Endothelial cell of hepatic sinusoid (primary cell): ENCODE measurements around the gene CACNA1C.

ENCODE experiments used
- in situ Hi-C: cut with HindIII; loops from 2 replicates; pipeline ENCODE4 v1.10.0; 2017; ENCODE audit warnings: low sequenced_read_pairs

The CACNA1C gene

DNA sequence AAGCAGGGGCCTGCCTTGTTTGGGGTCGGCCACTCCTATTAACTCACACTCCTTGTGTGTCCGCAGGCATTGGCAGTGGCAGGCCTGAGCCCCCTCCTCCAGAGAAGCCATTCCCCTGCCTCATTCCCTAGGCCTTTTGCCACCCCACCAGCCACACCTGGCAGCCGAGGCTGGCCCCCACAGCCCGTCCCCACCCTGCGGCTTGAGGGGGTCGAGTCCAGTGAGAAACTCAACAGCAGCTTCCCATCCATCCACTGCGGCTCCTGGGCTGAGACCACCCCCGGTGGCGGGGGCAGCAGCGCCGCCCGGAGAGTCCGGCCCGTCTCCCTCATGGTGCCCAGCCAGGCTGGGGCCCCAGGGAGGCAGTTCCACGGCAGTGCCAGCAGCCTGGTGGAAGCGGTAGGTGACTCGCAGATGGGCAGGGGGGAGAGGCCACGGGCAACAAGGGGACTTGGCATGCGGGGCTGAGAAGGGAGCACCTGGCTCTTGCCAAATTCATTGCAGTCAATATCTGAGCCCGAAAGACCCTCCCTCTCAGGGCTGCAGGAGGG lies 635.7 kb downstream of the CACNA1C start:
- in situ Hi-C loops = no loop called here

DNA sequence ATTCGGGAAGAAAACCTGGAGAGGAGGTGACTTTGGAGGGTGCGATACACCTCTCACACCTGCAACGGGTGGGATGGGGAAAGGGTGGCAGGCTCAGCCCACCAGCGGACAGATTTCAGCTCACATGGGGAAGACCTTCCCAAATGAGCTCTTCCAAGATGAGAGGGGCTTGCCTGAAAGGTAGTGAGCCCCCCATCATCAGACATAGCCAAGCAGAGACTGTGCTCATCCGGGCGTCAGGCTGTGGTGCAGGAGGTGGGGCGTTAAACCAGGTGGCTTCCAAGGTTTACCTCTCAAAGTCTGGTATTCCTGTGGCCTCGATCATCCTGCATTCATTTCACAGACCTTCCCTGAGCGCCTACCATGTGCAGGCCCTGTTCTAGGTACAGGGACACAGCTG lies 636.6 kb downstream of the CACNA1C start:
- in situ Hi-C loops = no loop called here

GRCh38 chr12:2689879-2690278 lies 637.1 kb downstream of the CACNA1C start:
- in situ Hi-C loops = loop anchor here (5.0 kb wide), 1 partner anchor 88 kb away; no protein-coding TSS in a partner anchor

GRCh38 chr12:2690348-2691005 lies 637.7 kb downstream of the CACNA1C start:
- in situ Hi-C loops = loop anchor here (5.0 kb wide), 1 partner anchor 88 kb away; no protein-coding TSS in a partner anchor

DNA sequence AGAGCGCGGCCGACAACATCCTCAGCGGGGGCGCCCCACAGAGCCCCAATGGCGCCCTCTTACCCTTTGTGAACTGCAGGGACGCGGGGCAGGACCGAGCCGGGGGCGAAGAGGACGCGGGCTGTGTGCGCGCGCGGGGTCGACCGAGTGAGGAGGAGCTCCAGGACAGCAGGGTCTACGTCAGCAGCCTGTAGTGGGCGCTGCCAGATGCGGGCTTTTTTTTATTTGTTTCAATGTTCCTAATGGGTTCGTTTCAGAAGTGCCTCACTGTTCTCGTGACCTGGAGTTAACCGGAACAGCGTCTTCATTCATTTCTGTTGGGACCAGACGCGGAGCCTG lies 638.2 kb downstream of the CACNA1C start:
- in situ Hi-C loops = loop anchor here (5.0 kb wide), 1 partner anchor 89 kb away; no protein-coding TSS in a partner anchor

- in situ Hi-C loops = loop anchor here (5.0 kb wide), 1 partner anchor 89 kb away; no protein-coding TSS in a partner anchor
Observed at GRCh38 chr12:2691345-2692071, 638.7 kb downstream of the CACNA1C start.

GRCh38 chr12:2692080-2692479 lies 639.3 kb downstream of the CACNA1C start:
- in situ Hi-C loops = loop anchor here (5.0 kb wide), 1 partner anchor 90 kb away; no protein-coding TSS in a partner anchor

GRCh38 chr12:2693244-2693860 lies 640.6 kb downstream of the CACNA1C start:
- in situ Hi-C loops = loop anchor here (5.0 kb wide), 1 partner anchor 91 kb away; no protein-coding TSS in a partner anchor

DNA sequence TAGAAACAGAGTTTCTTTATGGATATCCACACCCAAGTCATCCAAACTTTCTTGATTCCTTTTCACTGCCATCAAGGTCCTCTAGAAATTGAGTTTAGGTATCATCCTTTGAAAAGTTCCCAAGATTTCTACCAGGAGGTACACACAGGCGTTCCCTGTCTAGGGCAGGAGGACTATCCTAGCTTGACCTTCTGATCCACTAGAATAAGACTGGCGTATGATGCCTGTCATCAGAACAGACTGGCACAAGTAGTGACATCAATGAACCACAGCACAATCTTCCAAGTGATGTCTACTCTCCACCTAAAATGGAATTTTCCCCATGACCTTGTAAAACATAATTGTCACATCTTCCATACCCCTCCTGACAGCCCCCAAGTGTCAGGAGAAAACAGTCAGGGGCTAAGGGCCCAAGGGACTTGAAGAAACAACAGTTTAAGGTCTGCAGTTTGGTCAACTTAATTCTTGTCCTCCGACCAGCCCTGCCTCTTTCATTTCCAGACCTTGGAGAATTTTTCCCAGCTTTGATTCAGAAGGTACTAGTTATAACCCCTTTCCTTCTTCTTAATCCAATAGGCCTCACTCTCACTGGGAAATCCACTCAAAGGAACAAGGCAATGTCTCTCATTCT lies 641.3 kb downstream of the CACNA1C start:
- in situ Hi-C loops = loop anchor here (5.0 kb wide), 1 partner anchor 92 kb away; no protein-coding TSS in a partner anchor

DNA sequence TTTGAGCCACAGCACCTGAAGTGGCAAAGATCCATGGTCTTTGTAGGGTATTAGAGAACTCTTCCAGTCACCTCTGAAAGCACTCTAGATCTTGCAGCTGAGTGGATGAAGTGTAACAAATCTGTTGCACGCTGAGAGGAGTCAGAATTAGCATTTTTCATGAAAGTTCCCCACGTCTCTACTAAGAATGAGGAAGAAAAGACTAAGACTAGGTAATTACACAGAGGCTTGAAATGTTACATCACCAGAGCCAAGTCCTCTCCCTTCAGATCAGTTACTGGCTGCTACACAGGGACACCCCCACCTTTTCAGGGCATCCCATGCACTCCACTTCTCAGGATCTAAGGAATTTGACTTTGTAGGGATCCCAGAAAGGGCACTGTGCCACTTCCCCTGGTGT lies 643.3 kb downstream of the CACNA1C start:
- in situ Hi-C loops = no loop called here

DNA sequence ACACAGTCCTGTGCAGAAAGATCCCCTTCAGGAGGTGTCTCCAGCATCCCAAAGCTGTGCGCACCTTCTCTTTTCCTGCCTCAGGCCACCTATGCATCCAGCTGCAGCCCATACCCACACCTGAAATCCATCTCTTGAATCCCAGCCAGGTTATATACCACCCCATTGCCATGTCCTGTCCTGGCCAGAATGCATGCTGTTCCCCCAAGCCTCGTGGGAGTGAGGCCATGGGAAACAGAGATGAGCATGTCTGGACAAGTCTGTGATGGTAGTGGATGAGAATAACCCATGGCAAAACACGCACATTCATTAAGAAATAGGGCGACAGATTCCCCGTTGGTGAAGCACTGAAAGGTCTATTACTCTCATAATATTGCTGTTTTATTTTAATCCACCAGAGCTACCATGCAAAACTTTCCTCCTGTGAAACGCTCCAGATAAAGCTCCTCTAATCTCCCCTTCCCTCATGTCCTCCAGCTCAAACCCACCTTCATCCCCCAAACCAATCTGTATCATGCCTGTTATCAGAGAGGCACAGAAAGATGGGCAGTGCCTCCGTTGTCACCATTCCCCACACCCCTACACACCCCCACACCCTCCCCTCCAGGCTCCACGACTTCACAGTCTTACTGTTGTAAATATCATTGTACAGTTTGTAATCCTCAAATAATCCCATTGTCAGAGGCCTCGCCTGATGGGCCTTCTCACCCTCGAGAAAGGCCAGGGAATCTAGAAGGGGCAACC lies 644.4 kb downstream of the CACNA1C start:
- in situ Hi-C loops = no loop called here

DNA sequence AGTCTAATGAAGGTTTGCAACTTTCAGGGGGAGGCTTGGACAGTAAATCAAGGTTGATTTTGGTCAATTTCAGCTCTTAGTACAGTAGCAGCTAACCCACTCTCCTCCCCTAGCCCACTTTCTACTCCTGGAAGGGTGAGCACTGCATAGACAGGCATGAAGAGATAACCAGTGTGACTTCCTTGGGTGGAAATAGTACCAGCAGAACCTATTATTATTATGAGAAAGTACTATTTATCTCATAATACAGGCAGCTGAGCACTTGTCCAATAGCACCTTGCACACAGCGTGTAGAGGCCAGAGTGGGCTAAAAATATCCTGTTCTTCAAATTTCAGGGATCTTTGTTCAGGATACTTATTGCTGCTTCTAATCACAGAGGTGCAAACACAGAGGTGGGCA lies 645.8 kb downstream of the CACNA1C start:
- in situ Hi-C loops = no loop called here

DNA sequence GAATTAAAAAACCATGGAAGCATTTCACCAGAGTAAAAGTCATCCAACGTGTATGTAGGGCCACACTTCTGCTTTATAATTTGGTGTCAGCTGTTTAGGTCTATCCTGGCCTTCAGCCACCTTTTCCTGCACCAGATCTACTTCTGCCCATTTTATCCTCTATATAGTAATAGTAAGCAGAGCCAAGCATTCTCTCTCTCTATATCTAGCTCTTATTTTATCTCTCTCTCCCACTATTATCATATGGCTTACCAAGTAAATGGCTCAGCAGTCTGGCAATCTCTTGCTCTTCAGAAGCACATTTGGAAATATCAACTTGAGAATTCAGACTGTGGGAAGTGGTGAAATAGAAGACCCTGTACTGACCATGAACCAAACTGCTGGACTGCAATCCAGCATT lies 657.9 kb downstream of the CACNA1C start:
- in situ Hi-C loops = no loop called here

DNA sequence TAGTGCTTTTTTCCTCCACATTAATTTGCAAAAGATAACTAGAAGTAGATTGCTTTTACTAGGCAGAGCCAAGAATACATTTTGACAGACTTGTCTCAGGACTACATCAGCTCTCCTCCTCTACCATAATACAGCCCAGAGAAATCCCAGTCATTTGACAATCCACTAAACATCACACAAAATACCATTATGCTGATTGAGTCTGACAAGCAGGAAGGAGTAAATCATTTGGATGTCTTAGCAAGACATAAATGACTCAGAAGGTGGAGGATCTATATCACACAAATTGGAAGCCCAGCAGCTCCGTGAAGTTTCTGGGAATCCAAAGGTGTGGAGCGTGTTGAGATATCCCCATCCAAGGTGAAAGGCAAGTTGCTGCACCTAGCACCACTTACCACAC lies 666.6 kb downstream of the CACNA1C start:
- in situ Hi-C loops = no loop called here

GRCh38 chr12:2722806-2723205 lies 670.0 kb downstream of the CACNA1C start:
- in situ Hi-C loops = no loop called here

GRCh38 chr12:2732290-2732689 lies 679.5 kb downstream of the CACNA1C start:
- in situ Hi-C loops = no loop called here

DNA sequence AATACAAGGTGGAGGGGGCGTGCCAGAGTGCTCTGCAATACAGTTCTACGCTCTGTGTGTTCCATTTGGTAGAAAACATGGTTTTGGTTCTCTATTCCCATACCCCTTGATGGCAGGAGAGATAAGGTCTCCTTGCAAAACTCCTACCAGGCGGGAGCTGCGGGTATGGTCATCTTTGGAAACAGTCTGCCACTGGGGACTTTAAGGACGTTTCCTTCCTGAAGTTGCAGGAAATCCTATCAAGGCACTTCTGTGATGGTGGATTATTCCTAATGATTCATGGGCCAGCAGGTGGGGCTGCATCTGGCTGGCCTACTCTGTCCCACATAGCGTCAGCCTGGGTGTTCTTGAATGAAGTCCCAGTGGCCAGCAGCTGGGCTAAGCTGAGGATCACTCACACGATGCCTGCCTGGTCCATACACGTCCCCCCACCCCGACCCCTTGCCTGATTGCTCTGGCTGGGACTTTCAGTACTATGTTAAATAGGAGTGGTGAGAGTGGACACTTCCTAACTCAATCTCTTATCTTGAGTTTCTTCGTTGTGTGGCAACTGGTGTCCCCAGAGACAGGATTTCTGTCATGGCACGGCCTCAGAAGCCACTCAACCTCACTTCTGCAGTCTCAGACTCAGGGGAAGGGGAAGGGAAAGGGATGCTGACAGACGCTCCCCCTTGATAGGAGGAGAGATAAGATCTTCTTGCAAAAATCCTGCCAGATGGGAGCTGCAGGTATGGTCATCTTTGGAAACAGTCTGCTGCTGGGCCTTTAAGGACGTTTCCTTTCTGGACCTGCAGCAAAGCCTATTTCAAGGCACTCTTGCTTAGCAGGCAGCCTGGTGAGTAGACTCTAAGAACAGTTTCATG lies 680.9 kb downstream of the CACNA1C start:
- in situ Hi-C loops = no loop called here

- in situ Hi-C loops = no loop called here
Observed at GRCh38 chr12:2735432-2735831, 682.6 kb downstream of the CACNA1C start.

DNA sequence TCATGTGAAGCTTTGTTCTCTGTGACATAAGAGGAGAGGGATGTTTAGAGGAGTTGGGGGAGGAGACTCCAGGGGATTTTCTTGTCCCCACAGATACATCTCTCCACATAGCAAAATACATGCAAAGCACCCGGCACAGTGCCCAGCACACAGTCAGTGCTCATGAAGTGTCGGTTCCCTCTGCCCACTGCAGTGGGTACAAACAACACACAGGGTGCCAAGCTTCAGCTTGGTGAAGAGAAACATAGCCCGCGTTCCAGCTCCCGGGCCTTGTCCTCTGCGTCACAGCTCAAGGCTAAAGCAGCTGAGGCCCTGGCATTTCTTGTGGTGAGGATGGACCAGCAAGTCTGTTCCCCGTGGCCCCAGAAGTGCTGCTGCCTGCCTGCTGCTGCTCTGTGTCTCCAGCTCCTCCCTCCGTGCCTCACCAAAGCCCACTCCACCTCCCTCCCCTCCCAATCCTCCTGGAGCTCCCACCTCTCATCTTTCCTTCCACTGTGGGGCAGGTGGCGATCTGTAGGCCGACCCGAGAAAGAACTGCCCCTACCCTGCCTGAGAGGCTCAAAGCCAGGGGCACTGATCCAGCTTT lies 685.0 kb downstream of the CACNA1C start:
- in situ Hi-C loops = no loop called here
